Head of caudate nucleus (tissue), 42 donors: ENCODE results near the gene NOVA2.

Experiments used
- DNase-seq, 42 donors: peaks; one replicate each; pipeline versions ENCODE4 v3.0.0 to v3.0.0-alpha.2; 2020 to 2021; ENCODE audit warnings: mixed read lengths in 7 of 42
- intact Hi-C: fragments of 100-400 bp; cut with DNase I; formaldehyde crosslinking; loops from one replicate; pipeline ENCODE4 v1.15.0; 2022

Gene NOVA2

DNA sequence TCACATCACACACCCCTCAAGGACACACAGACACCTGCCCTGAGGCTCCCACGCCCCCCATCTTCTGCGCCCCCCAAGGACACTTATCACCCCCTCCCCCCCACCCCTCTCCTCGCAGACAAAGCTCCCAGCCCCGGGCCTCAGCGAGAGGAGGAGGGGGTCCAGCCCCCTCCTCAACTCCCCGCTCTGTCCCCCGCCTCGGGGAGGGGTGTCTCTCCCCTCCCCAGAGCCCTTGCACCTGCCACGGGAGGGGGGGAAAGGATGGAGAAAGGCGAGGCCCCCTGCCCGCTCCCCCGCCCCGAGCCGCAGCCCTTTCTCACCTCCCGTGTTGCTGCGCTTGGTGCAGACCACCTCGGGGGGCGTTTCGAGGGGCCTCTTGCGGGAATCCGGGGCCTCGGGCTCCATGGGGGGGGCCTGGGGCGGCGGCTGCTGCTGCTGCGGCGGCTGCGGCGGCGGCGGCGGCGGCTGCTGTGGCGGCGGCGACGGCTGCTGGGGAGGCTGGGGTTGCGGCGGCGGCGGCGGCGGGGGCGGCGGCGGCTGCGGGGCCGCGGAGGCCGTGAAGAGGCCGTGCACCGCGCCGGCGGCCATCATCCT is 621 bp downstream of the NOVA2 start:
- peak in 9 of 42 donors; percentile 26 to 66 (median 35) for DNase-seq

DNA sequence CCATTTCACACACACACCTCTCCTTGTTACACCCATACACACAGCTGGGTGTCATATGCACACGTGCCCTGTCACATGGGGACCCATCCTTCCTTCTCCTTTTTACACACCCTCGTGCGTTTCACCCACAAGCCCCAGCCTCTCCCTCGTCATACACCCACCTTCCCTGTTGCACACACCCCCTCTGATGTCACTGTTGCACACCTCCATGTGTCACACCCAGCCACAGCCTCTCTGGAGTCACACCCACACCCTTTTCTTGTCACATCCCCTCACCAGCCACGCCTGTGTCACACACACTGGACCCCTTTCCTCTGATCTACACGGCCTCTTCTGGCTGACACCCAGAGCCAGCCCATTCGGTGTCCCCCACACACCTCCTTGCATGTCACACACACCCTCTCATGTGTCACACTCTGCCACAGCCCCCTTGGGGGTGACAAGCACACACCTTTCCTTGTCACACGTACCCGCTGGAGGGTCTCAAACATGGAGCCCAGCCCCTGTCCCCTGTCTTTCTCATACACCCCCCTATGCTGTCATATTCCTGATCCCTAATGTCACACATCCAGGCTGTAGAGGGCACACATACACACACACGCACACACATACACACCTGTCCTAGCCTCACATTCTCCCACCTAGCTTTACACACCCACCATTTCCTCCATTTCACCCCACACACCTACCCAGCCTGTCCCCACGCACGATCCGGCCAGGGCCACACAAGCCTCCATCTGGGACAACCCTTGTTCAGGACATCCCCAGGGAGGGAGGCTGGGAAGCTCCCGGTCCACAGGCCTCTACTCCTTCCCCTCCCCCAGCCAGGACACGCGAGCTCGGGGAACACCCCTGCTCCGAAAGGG is 1.4 kb downstream of the NOVA2 start:
- intact Hi-C loops, result no loop called here
- peak; percentile 30 to 90 (median 71) for DNase-seq

More for the DNA sequence above, 621 bp downstream of the NOVA2 start:
- intact Hi-C loops, result no loop called here

DNA sequence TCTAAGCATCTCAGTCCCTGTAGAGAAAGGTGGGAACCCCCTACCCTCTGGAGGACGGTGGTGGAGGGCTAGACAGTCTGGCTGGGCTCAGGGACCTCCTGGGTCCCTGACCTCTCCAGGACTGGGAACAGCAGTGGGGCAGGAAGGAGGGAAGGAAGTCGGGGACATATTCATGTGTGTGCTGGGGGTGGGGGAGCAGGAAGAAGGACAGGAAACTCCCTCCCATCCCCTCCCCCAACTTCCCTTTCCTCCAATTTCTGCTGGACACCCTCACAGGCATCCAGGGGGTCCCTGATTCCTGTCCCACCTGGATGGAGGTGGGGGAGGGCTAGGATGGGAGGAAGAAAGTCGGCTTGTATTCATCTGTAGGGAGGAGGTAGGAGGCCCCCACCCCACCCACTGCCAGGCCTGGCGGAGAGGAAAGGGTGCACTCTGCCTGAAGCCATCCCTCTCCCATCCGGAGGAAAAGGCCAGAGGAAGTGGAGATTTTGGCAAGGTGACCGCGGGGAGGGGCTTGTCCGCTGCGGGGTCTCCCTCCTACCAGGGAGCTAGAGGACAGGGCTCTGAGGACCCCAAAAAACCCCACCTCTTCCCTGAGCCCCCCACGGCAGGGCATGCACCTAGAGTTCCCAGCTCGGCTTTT is 2.3 kb downstream of the NOVA2 start:
- no peak for DNase-seq
- intact Hi-C loops, result no loop called here

DNA sequence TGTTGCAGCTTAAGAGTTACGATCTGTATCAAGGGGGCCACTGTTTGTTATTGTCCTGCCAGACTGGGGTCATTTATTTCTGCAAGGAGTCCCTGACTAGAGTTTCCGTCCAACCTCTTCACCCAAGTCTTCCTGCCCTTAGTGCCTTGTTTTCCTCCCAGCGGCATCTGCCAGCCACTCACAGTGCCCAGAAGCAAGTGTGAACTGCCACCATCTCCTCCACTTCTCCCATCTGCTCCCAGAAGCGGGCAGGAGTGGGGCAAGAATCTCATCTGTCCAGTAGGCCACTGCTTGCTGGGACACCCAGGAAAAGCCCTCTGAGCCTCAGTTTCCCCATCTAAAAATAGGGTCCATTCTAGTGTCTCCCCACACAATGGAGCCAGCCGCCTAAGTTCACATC is 4.0 kb downstream of the NOVA2 start:
- intact Hi-C loops, result no loop called here
- no peak for DNase-seq

- intact Hi-C loops, result no loop called here
- DNase-seq, result no peak
These were observed 5.0 kb downstream of the NOVA2 start for GRCh38 chr19:45968626-45969025.

GRCh38 chr19:45967246-45967645 is 6.4 kb downstream of the NOVA2 start:
- peak in 13 of 42 donors; percentile 7 to 73 (median 43) for DNase-seq
- intact Hi-C loops, result no loop called here

DNA sequence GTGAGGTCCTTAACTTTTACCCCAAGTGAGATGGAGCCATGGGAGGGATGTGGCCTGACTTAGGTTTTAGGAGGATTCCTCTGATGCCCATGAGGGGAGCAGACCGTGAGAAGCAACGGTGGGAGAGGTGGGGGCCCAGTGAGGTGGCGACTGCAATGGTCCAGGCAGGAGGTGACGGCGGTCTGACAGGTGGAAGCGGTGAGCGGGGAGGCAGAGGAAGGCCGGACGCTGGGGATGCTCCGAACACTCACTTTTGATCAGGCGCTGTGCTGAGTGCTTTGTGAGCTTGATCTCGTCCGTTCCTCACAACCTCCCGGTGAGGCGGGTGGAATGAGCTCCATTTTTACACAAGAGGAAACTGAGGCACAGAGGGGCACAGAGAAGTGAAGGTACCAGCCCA is 11.6 kb downstream of the NOVA2 start:
- intact Hi-C loops, result no loop called here
- no peak for DNase-seq

GRCh38 chr19:45960595-45961235 is 12.9 kb downstream of the NOVA2 start:
- intact Hi-C loops, result no loop called here
- DNase-seq, result peak in 6 of 42 donors; percentile 20 to 59 (median 36)

DNA sequence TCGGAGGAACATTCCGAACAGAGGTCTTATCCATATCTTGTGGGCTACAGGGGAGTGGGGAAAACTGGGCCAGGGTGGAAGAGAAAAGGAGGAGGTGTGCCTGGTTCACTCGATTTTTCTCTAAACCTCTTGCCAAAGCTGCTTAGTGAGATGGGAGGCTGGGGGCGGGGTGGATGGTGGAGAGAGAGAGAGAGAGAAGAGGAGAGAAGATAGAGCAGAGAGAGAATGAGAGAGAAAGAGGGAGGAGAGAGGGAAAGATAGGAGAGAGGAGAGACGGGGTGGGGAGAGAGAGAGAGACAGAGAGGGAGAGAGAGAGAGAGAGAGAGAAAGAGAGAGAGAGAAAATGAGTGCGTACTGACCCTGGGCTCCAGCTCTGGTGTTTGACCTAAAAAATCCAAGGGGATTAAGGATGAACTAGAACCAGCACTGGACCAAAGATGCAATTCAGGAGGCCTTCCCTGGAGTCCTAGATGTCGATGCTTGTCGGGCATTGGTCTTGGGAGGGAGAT is 14.1 kb downstream of the NOVA2 start:
- intact Hi-C loops, result loop anchor here (5.0 kb wide), 1 partner anchor 48 kb away; no protein-coding TSS in a partner anchor
- peak in 5 of 42 donors; percentile 23 to 52 (median 30) for DNase-seq

- intact Hi-C loops, result loop anchor here (5.0 kb wide), 1 partner anchor 48 kb away; no protein-coding TSS in a partner anchor
- DNase-seq, result no peak
These were observed 14.7 kb downstream of the NOVA2 start for GRCh38 chr19:45958769-45959516.

DNA sequence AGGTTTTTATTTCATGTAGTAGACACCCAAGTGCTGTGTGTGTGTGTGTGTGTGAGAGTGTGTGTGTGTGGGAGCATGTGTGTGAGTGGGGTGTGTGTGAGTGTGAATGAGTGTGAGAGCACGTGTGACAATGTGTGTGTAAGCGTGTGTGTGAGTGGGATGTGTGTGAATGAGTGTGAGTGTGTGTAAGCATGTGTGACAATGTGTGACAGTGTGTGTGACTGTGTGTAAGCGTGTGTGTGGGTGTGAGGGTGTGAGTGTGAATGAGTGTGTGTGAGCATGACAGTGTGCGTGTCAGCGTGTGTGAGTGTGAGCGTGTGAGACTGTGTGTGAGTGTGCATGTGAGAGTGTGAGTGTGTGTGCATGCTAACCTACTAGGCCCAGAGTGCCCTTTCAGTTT is 15.3 kb downstream of the NOVA2 start:
- intact Hi-C loops, result loop anchor here (5.0 kb wide), 1 partner anchor 49 kb away; no protein-coding TSS in a partner anchor
- no peak for DNase-seq

- intact Hi-C loops, result loop anchor here (5.0 kb wide), 1 partner anchor 51 kb away; no protein-coding TSS in a partner anchor
- peak; percentile 68 to 96 (median 87) for DNase-seq
These were observed 17.6 kb downstream of the NOVA2 start for GRCh38 chr19:45955905-45956608.

DNA sequence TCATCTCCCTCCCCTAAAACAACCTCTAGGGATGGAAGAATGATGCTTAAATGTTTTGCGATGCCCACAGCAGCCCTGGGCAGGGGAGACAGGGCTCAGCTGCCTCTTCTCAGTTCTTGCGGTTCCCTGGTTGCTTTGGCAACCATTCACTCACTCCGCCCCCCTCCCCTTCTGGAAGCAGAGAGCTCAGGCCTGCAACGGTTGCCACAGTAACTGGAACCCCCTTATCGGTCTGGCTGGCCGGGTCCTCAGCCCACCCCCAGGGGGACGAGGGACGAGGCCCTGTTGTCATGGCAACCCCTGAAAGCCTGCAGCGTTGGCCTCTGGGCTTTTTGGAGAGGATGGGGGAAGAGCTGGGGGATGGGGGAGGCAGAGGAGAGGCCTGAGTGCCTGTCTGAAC is 19.5 kb downstream of the NOVA2 start:
- peak in 20 of 42 donors; percentile 18 to 68 (median 46) for DNase-seq
- intact Hi-C loops, result no loop called here

DNA sequence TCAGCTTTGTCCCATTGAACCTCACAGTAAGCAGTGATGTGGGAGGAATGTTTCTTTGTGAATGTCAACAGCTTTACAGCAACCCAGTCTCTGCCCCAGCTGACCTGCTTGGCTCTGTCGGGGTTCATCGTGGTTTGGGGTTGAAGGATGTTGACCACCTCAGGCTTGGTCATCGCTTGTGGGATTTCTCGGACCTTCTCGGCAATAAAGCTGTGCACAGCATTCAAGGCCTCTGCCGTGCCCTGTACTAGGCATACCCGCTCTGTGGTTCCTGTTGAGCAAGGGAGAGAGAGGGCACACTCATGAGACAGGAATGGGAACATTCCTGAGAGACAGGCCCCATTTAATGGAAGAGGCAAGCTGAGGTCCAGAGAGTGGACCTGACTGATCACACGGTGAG is 20.0 kb downstream of the NOVA2 start:
- intact Hi-C loops, result no loop called here
- no peak for DNase-seq

- peak in 33 of 42 donors; percentile 36 to 76 (median 62) for DNase-seq
- intact Hi-C loops, result no loop called here
These were observed 20.8 kb downstream of the NOVA2 start for GRCh38 chr19:45952686-45953505.

DNA sequence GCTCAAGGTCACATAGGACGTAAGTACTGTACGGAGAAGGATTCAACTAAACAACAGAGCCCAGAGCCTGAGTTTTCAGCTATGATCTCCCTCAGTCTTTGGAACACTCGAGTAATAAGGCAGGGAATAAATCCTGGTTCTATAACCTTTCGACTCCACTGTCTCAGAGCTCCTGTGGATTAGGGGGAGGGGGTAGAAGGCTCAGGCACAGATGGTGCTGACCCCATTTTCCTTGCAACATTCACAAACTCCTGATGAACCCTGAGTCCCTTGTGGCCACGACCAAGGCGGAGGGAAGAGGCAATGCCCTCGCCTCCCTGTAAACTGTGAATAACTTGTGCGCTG is 21.4 kb downstream of the NOVA2 start:
- no peak for DNase-seq
- intact Hi-C loops, result no loop called here

GRCh38 chr19:45947926-45948325 is 25.7 kb downstream of the NOVA2 start:
- no peak for DNase-seq
- intact Hi-C loops, result no loop called here
